Epithelial cell of proximal tubule (primary cell): ENCODE results near the gene FOXD3. TPM values are rescaled to one million over a fixed set of nuclear protein-coding genes. Genes with fewer than 3 reads are reported as not detected.
A peak's percentile ranks its signal among the peaks of the same experiment; 100 is the strongest.

Experiments used
- DNase-seq: peaks from one replicate; pipeline ENCODE4 v3.0.0-alpha.2; 2011; ENCODE audit warnings: low read depth
- H3K4me3 ChIP-seq: 2 replicates; pipeline ENCODE4 v1.5.1; 2011; ENCODE audit warnings: low read depth, mild to moderate bottlenecking, low read length
- CTCF ChIP-seq: conservative IDR thresholded peaks from 2 replicates; pipeline ENCODE4 v1.5.1; 2012; ENCODE audit warnings: low read depth, mild to moderate bottlenecking, low read length
- total RNA-seq: library from RNA; depleted of rRNA; stranded (reverse); fragments of >200 nt; gene quantifications from 2 replicates; pipeline ENCODE4 v1.2.3, GENCODE V29; 2015

The FOXD3 gene
- total RNA-seq, 1 donor from 2014 or later = not detected

GRCh38 chr1:63362073-63362472 is 39.7 kb downstream of the FOXD3 start:
- no peak overlapping the region for H3K4me3 ChIP-seq
- DNase-seq = no peak
- TF ChIP-seq CTCF = no peak

- no peak for TF ChIP-seq CTCF
- no peak overlapping the region for H3K4me3 ChIP-seq
- no peak for DNase-seq
Observed at GRCh38 chr1:63362578-63362977, 40.2 kb downstream of the FOXD3 start.

- no peak overlapping the region for H3K4me3 ChIP-seq
- TF ChIP-seq CTCF = no peak
- DNase-seq = no peak
Observed at GRCh38 chr1:63363014-63363413, 40.6 kb downstream of the FOXD3 start.

- DNase-seq = no peak
- peak overlapping the region; percentile 96 for H3K4me3 ChIP-seq
- TF ChIP-seq CTCF = no peak
Observed at GRCh38 chr1:63366908-63367214, 44.5 kb downstream of the FOXD3 start.

- DNase-seq = peak; percentile 40
- no peak for TF ChIP-seq CTCF
Observed at GRCh38 chr1:63367215-63368103, 45.1 kb downstream of the FOXD3 start, which contains the start of gene ALG6. Gene ALG6, plus strand, starts transcription at chr1:63367627. Its CDS starts 3,351 bp downstream, at chr1:63370978.

GRCh38 chr1:63368131-63368530 is 45.8 kb downstream of the FOXD3 start:
- peak overlapping the region; percentile 96 for H3K4me3 ChIP-seq
- no peak for DNase-seq

More at GRCh38 chr1:63367215-63368103, 45.1 kb downstream of the FOXD3 start, which contains the start of gene ALG6:
- peak within 1 kb of the TSS; percentile 96 for H3K4me3 ChIP-seq

More at GRCh38 chr1:63368131-63368530, 45.8 kb downstream of the FOXD3 start:
- TF ChIP-seq CTCF = no peak

Other genes starting within 250 kb of the FOXD3 start
- 7.8 and 15.2 TPM in 2 replicates for gene ALG6, start 45.1 kb downstream of the FOXD3 start, total RNA-seq
- gene ITGB3BP, start 200.7 kb downstream of the FOXD3 start, total RNA-seq = 25.1 and 30.4 TPM in 2 replicates
- 2.7 and 3.6 TPM in 2 replicates for gene EFCAB7, start 201.0 kb downstream of the FOXD3 start, total RNA-seq